Measurements from ENCODE around the gene PYCARD. TPM values are rescaled to one million over a fixed set of nuclear protein-coding genes. Genes with fewer than 3 reads are reported as not detected.

Gene PYCARD
- total and polyA plus RNA-seq, 2 donors (not counting 3 experiments of a cell fraction or from before 2014, with no cell fraction given): 19.1 to 40.1 TPM

GRCh38 chr16:31213342-31213741 lies 10.8 kb upstream of the PYCARD start:
- H3K27me3 ChIP-seq (ENCODE audit: control insufficient read depth in 2 of 2, insufficient read depth in 2 of 2, low read length in 2 of 2): peaks cover 28 to 34% of the 10 kb centered on the region in 2 experiments
- H2AFZ ChIP-seq (ENCODE audit: low read depth, low read length): no peak overlapping the region
- H3K79me2 ChIP-seq (ENCODE audit: control insufficient read depth, insufficient read depth, low read length): no peaks in the 10 kb centered on the region
- no peak overlapping the region for H3K4me3 ChIP-seq (replicated peaks in 1 of 3; ENCODE audit: insufficient read depth in 1 of 3, low read depth in 1 of 3, low read length in 3 of 3)
- no peak overlapping the region for H3K4me2 ChIP-seq (ENCODE audit: insufficient read depth, low read length)
- DNase-seq (ENCODE audit: low read depth, low spot score): no peak
- no peak for FAIRE-seq
- ChIA-PET POLR2A (no interaction called here), CTCF (interaction anchor here (1.0 to 2.2 kb wide), 4 partner anchors 8 to 655 kb away, joined by 3 to 6 read pairs (median 4); partner anchors contain the start of gene PYCARD)
- no peaks in the 10 kb centered on the region for H4K20me1 ChIP-seq (replicated peaks; ENCODE audit: control insufficient read depth, extremely low read depth, insufficient read depth, low read length)
- dilution Hi-C loops (cut with MboI; ENCODE audit: extremely low pct_ligation_motif_present, low sequenced_read_pairs) (no loop called here), intact Hi-C loops (cut with micrococcal nuclease) (no loop called here)
- TF ChIP-seq POLR2AphosphoS5 (IDR thresholded peaks at IDR 0.05; ENCODE audit: insufficient read depth, low read depth, low read length) (no peak), EZH2 (IDR thresholded peaks at IDR 0.05; ENCODE audit: borderline replicate concordance, low read depth, low read length, severe bottlenecking) (no peak)
- H3K4me1 ChIP-seq (ENCODE audit: control insufficient read depth, extremely low read depth, insufficient read depth, low read length): no peaks in the 10 kb centered on the region
- H3K9me3 ChIP-seq (replicated peaks; ENCODE audit: control insufficient read depth, insufficient read depth, low read length): no peaks in the 10 kb centered on the region
- no peaks in the 10 kb centered on the region for H3K9me1 ChIP-seq (replicated peaks; ENCODE audit: control insufficient read depth, extremely low read depth, insufficient read depth, low read length)
- no peak overlapping the region for H3K27ac ChIP-seq (ENCODE audit: insufficient read depth, low read depth, low read length)
- BruUV-seq (replicated peaks): no TSS peak
- no peak overlapping the region for H3K9ac ChIP-seq (replicated peaks; ENCODE audit: extremely low read depth, insufficient read depth, low read length)
- no peaks in the 10 kb centered on the region for H3K36me3 ChIP-seq (ENCODE audit: control insufficient read depth in 2 of 2, extremely low read depth in 1 of 2, insufficient read depth in 2 of 2, low read length in 2 of 2)

GRCh38 chr16:31206776-31207175 lies 4.2 kb upstream of the PYCARD start:
- Histone ChIP-seq H3K4me1 (ENCODE audit: control insufficient read depth, extremely low read depth, insufficient read depth, low read length) (peaks cover 3% of the 10 kb centered on the region), H3K36me3 (ENCODE audit: control insufficient read depth in 2 of 2, extremely low read depth in 1 of 2, insufficient read depth in 2 of 2, low read length in 2 of 2) (no peaks in the 10 kb centered on the region), H3K27me3 (ENCODE audit: control insufficient read depth in 2 of 2, insufficient read depth in 2 of 2, low read length in 2 of 2) (peaks cover 2 to 7% of the 10 kb centered on the region in 2 experiments), H3K9me3 (replicated peaks; ENCODE audit: control insufficient read depth, insufficient read depth, low read length) (no peaks in the 10 kb centered on the region), H3K9me1 (replicated peaks; ENCODE audit: control insufficient read depth, extremely low read depth, insufficient read depth, low read length) (no peaks in the 10 kb centered on the region), H3K9ac (replicated peaks; ENCODE audit: extremely low read depth, insufficient read depth, low read length) (no peak overlapping the region), H4K20me1 (replicated peaks; ENCODE audit: control insufficient read depth, extremely low read depth, insufficient read depth, low read length) (no peaks in the 10 kb centered on the region), H2AFZ (ENCODE audit: low read depth, low read length) (no peak overlapping the region), H3K4me2 (ENCODE audit: insufficient read depth, low read length) (no peak overlapping the region), H3K27ac (ENCODE audit: insufficient read depth, low read depth, low read length) (no peak overlapping the region), H3K4me3 (replicated peaks in 1 of 3; ENCODE audit: insufficient read depth in 1 of 3, low read depth in 1 of 3, low read length in 3 of 3) (no peak overlapping the region), H3K79me2 (ENCODE audit: control insufficient read depth, insufficient read depth, low read length) (no peaks in the 10 kb centered on the region)
- dilution Hi-C loops (cut with MboI; ENCODE audit: extremely low pct_ligation_motif_present, low sequenced_read_pairs) (no loop called here), intact Hi-C loops (cut with micrococcal nuclease) (no loop called here)
- ChIA-PET POLR2A (no interaction called here), CTCF (interaction anchor here (1.1 to 1.3 kb wide), 3 partner anchors 8 to 14 kb away, joined by 3 to 5 read pairs (median 4); partner anchors contain the start of gene PYDC1)
- no TSS peak for BruUV-seq (replicated peaks)
- DNase-seq (ENCODE audit: low read depth, low spot score): no peak
- no peak for TF ChIP-seq POLR2A (IDR thresholded peaks at IDR 0.05; ENCODE audit: low read depth, low read length)
- TF ChIP-seq POLR2AphosphoS5 (IDR thresholded peaks at IDR 0.05; ENCODE audit: insufficient read depth, low read depth, low read length): no peak
- TF ChIP-seq CTCF (IDR thresholded peaks at IDR 0.05; ENCODE audit: extremely low read depth in 1 of 2, insufficient read depth in 1 of 2, low read depth in 1 of 2, low read length in 2 of 2): no peak
- TF ChIP-seq MYC (IDR thresholded peaks at IDR 0.05; ENCODE audit: low read depth, low read length): no peak
- TF ChIP-seq EZH2 (IDR thresholded peaks at IDR 0.05; ENCODE audit: borderline replicate concordance, low read depth, low read length, severe bottlenecking): no peak
- no peak for TF ChIP-seq MAX (IDR thresholded peaks at IDR 0.05; ENCODE audit: insufficient read depth, insufficient read length)
- no peak for TF ChIP-seq JUN (IDR thresholded peaks at IDR 0.05; ENCODE audit: borderline replicate concordance, insufficient read depth, insufficient read length, low read depth)
- no peak for TF ChIP-seq GATA2 (IDR thresholded peaks at IDR 0.05; ENCODE audit: insufficient read depth, insufficient read length, low read depth, low read length)
- no peak for TF ChIP-seq FOS (IDR thresholded peaks at IDR 0.05; ENCODE audit: borderline replicate concordance, insufficient read depth, low read length)
- FAIRE-seq: no peak
